ENCODE results near the gene ACMSD.

Gene ACMSD

GRCh38 chr2:134882773-134883172 is 44.4 kb downstream of the ACMSD start:
- Histone ChIP-seq H3K36me3 (replicated peaks; ENCODE audit: insufficient read depth, low read length) (no peaks in the 10 kb centered on the region), H3K9me3 (replicated peaks; ENCODE audit: insufficient read depth, low read length) (no peaks in the 10 kb centered on the region), H3F3A (ENCODE audit: insufficient read depth, low read length) (no peaks in the 10 kb centered on the region), H3K9ac (ENCODE audit: low read length) (no peak overlapping the region), H3K4me1 (ENCODE audit: low read length) (no peaks in the 10 kb centered on the region), H2AFZ (ENCODE audit: low read length) (no peak overlapping the region), H4K20me1 (ENCODE audit: insufficient read depth, low read length) (no peaks in the 10 kb centered on the region), H3K27me3 (replicated peaks; ENCODE audit: insufficient read depth, low read length) (no peaks in the 10 kb centered on the region), H3K27ac (ENCODE audit: low read length) (no peak overlapping the region), H3K4me3 (ENCODE audit: low read length) (no peak overlapping the region), H3K79me2 (ENCODE audit: low read length) (no peaks in the 10 kb centered on the region), H3K4me2 (ENCODE audit: low read depth, low read length) (no peak overlapping the region), H3K9me2 (replicated peaks; ENCODE audit: insufficient read depth, low read length) (no peaks in the 10 kb centered on the region)
- no peak for TF ChIP-seq CTCF (IDR thresholded peaks at IDR 0.05; ENCODE audit: low read length)
- no peak for TF ChIP-seq EZH2phosphoT487 (IDR thresholded peaks at IDR 0.05; ENCODE audit: low read length)
- no peak for TF ChIP-seq EZH2 (optimal IDR thresholded peaks at IDR 0.05; ENCODE audit: low read depth, low read length)
- no peak for DNase-seq

- Histone ChIP-seq H3K27me3 (replicated peaks; ENCODE audit: insufficient read depth, low read length) (no peaks in the 10 kb centered on the region), H3F3A (ENCODE audit: insufficient read depth, low read length) (no peaks in the 10 kb centered on the region), H3K4me1 (ENCODE audit: low read length) (no peaks in the 10 kb centered on the region), H3K79me2 (ENCODE audit: low read length) (no peaks in the 10 kb centered on the region), H2AFZ (ENCODE audit: low read length) (no peak overlapping the region), H4K20me1 (ENCODE audit: insufficient read depth, low read length) (no peaks in the 10 kb centered on the region), H3K9ac (ENCODE audit: low read length) (no peak overlapping the region), H3K36me3 (replicated peaks; ENCODE audit: insufficient read depth, low read length) (no peaks in the 10 kb centered on the region), H3K4me3 (ENCODE audit: low read length) (no peak overlapping the region), H3K27ac (ENCODE audit: low read length) (no peak overlapping the region), H3K4me2 (ENCODE audit: low read depth, low read length) (no peak overlapping the region), H3K9me2 (replicated peaks; ENCODE audit: insufficient read depth, low read length) (no peaks in the 10 kb centered on the region), H3K9me3 (replicated peaks; ENCODE audit: insufficient read depth, low read length) (no peaks in the 10 kb centered on the region)
- no peak for TF ChIP-seq CTCF (IDR thresholded peaks at IDR 0.05; ENCODE audit: low read length)
- no peak for TF ChIP-seq EZH2 (optimal IDR thresholded peaks at IDR 0.05; ENCODE audit: low read depth, low read length)
- no peak for TF ChIP-seq EZH2phosphoT487 (IDR thresholded peaks at IDR 0.05; ENCODE audit: low read length)
- no peak for DNase-seq
These were observed 45.3 kb downstream of the ACMSD start for GRCh38 chr2:134883552-134884293.

- Histone ChIP-seq H4K20me1 (ENCODE audit: insufficient read depth, low read length) (no peaks in the 10 kb centered on the region), H3K36me3 (replicated peaks; ENCODE audit: insufficient read depth, low read length) (no peaks in the 10 kb centered on the region), H3K4me1 (ENCODE audit: low read length) (no peaks in the 10 kb centered on the region), H3K27me3 (replicated peaks; ENCODE audit: insufficient read depth, low read length) (no peaks in the 10 kb centered on the region), H3K4me2 (ENCODE audit: low read depth, low read length) (no peak overlapping the region), H3F3A (ENCODE audit: insufficient read depth, low read length) (no peaks in the 10 kb centered on the region), H3K9me3 (replicated peaks; ENCODE audit: insufficient read depth, low read length) (no peaks in the 10 kb centered on the region), H3K9me2 (replicated peaks; ENCODE audit: insufficient read depth, low read length) (no peaks in the 10 kb centered on the region), H2AFZ (ENCODE audit: low read length) (no peak overlapping the region), H3K79me2 (ENCODE audit: low read length) (no peaks in the 10 kb centered on the region), H3K9ac (ENCODE audit: low read length) (no peak overlapping the region), H3K4me3 (ENCODE audit: low read length) (no peak overlapping the region), H3K27ac (ENCODE audit: low read length) (no peak overlapping the region)
- no peak for DNase-seq
- TF ChIP-seq CTCF (IDR thresholded peaks at IDR 0.05; ENCODE audit: low read length) (no peak), EZH2 (optimal IDR thresholded peaks at IDR 0.05; ENCODE audit: low read depth, low read length) (no peak)
These were observed 46.0 kb downstream of the ACMSD start for GRCh38 chr2:134884435-134884834.
